ENCODE measurements around the gene ACSS1. TPM values are rescaled to one million over a fixed set of nuclear protein-coding genes. Genes with fewer than 3 reads are reported as not detected.

The ACSS1 gene
- total RNA-seq, 1 donor from 2014 or later = 0.72 TPM

- TF ChIP-seq, protein P1, sequence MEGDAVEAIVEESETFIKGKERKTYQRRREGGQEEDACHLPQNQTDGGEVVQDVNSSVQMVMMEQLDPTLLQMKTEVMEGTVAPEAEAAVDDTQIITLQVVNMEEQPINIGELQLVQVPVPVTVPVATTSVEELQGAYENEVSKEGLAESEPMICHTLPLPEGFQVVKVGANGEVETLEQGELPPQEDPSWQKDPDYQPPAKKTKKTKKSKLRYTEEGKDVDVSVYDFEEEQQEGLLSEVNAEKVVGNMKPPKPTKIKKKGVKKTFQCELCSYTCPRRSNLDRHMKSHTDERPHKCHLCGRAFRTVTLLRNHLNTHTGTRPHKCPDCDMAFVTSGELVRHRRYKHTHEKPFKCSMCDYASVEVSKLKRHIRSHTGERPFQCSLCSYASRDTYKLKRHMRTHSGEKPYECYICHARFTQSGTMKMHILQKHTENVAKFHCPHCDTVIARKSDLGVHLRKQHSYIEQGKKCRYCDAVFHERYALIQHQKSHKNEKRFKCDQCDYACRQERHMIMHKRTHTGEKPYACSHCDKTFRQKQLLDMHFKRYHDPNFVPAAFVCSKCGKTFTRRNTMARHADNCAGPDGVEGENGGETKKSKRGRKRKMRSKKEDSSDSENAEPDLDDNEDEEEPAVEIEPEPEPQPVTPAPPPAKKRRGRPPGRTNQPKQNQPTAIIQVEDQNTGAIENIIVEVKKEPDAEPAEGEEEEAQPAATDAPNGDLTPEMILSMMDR (IDR thresholded peaks at IDR 0.05; ENCODE audit: unreplicated experiment) = no peak
- Mint-ChIP-seq H3K27ac (peak overlapping the region; percentile 29), H3K4me1 (ENCODE audit: low read depth) (peaks cover 12% of the 10 kb centered on the region), H3K9me3 (ENCODE audit: low read depth) (no peaks in the 10 kb centered on the region), H3K27me3 (no peaks in the 10 kb centered on the region), H3K36me3 (ENCODE audit: insufficient read depth) (peaks cover 12% of the 10 kb centered on the region), H3K4me3 (ENCODE audit: low read depth) (no peak overlapping the region)
- no peak for DNase-seq (ENCODE audit: low spot score, unreplicated experiment)
Measured at GRCh38 chr20:24986436-24987015, 71.4 kb downstream of the ACSS1 start.

- Mint-ChIP-seq H3K4me3 (ENCODE audit: low read depth) (no peak overlapping the region), H3K4me1 (ENCODE audit: low read depth) (peaks cover 7% of the 10 kb centered on the region), H3K27me3 (no peaks in the 10 kb centered on the region), H3K9me3 (ENCODE audit: low read depth) (no peaks in the 10 kb centered on the region), H3K36me3 (ENCODE audit: insufficient read depth) (peaks cover 17% of the 10 kb centered on the region), H3K27ac (no peak overlapping the region)
- no peak for DNase-seq (ENCODE audit: low spot score, unreplicated experiment)
- TF ChIP-seq, protein P1 (IDR thresholded peaks at IDR 0.05; ENCODE audit: unreplicated experiment) = no peak
Measured at GRCh38 chr20:24985802-24986201, 72.1 kb downstream of the ACSS1 start.

GRCh38 chr20:24984961-24985640, 72.8 kb downstream of the ACSS1 start:
- TF ChIP-seq, protein P1 (IDR thresholded peaks at IDR 0.05; ENCODE audit: unreplicated experiment) = no peak
- H3K4me3 Mint-ChIP-seq (ENCODE audit: low read depth) = no peak overlapping the region
- no peaks in the 10 kb centered on the region for H3K27me3 Mint-ChIP-seq
- no peak overlapping the region for H3K27ac Mint-ChIP-seq
- peaks cover 1% of the 10 kb centered on the region for H3K9me3 Mint-ChIP-seq (ENCODE audit: low read depth)
- peaks cover 22% of the 10 kb centered on the region for H3K36me3 Mint-ChIP-seq (ENCODE audit: insufficient read depth)
- H3K4me1 Mint-ChIP-seq (ENCODE audit: low read depth) = peaks cover 3% of the 10 kb centered on the region
- no peak for DNase-seq (ENCODE audit: low spot score, unreplicated experiment)

DNA sequence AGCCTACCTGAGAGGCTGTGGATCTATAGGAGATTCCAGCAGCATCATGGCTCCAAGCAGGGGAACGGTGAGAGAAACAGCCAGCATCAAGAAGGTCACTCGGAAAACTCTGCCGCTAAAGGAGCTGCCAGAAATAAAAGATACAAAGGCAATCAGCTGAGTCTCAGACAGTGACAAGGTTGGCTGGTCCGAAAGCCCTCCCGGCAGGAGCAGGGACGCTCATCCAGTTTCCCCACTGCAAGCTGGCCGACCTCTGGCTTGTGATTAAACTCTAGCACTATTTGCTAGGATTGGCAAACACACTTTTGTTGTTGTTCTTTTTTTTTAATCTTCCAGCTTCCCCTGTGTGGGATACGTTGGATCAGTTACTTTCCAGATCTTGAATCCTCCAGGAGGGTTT, 74.0 kb downstream of the ACSS1 start:
- H3K9me3 Mint-ChIP-seq (ENCODE audit: low read depth) = peaks cover 8% of the 10 kb centered on the region
- H3K27ac Mint-ChIP-seq = no peak overlapping the region
- peaks cover 32% of the 10 kb centered on the region for H3K36me3 Mint-ChIP-seq (ENCODE audit: insufficient read depth)
- no peak overlapping the region for H3K4me3 Mint-ChIP-seq (ENCODE audit: low read depth)
- peaks cover 3% of the 10 kb centered on the region for H3K4me1 Mint-ChIP-seq (ENCODE audit: low read depth)
- H3K27me3 Mint-ChIP-seq = no peaks in the 10 kb centered on the region
- no peak for DNase-seq (ENCODE audit: low spot score, unreplicated experiment)
- TF ChIP-seq, protein P1 (IDR thresholded peaks at IDR 0.05; ENCODE audit: unreplicated experiment) = no peak

GRCh38 chr20:24981790-24982189, 76.1 kb downstream of the ACSS1 start:
- Mint-ChIP-seq H3K27me3 (no peaks in the 10 kb centered on the region), H3K9me3 (ENCODE audit: low read depth) (peaks cover 9% of the 10 kb centered on the region), H3K27ac (no peak overlapping the region), H3K4me1 (ENCODE audit: low read depth) (peaks cover 3% of the 10 kb centered on the region), H3K36me3 (ENCODE audit: insufficient read depth) (peaks cover 51% of the 10 kb centered on the region), H3K4me3 (ENCODE audit: low read depth) (no peak overlapping the region)
- no peak for DNase-seq (ENCODE audit: low spot score, unreplicated experiment)
- TF ChIP-seq, protein P1 (IDR thresholded peaks at IDR 0.05; ENCODE audit: unreplicated experiment) = no peak

Data from progenitor cell of endocrine pancreas (in vitro differentiated cells).